Caco-2 (cell line): ENCODE measurements around the gene PADI3. TPM values are rescaled to one million over a fixed set of nuclear protein-coding genes. Genes with fewer than 3 reads are reported as not detected.

ENCODE experiments used
- BruUV-seq: library from RNA; stranded (reverse); fragments of 400-500 nt; replicated peaks from 2 replicates; lab custom pipeline; 2021; lab: Mats Ljungman, UMichigan
- CTCF ChIA-PET: fragments of 300-600 bp; sonication (Branson Sonifier 250); formaldehyde crosslinking; loops from one replicate; lab custom pipeline; 2022; ENCODE audit warnings: antibody characterized with exemption; lab: Charles Lee
- POLR2A ChIA-PET: fragments of 300-600 bp; sonication (Branson Sonifier 250); formaldehyde crosslinking; loops from one replicate; lab custom pipeline; 2022; ENCODE audit warnings: antibody characterized with exemption; lab: Charles Lee
- DNase-seq, 2 experiments: peaks; one replicate each; pipeline versions ENCODE4 v3.0.0 to v3.0.0-alpha.2; 2020 to 2022
- H3K27me3 ChIP-seq: replicated peaks from 2 replicates; pipeline ENCODE4 v1.6.0; 2011; ENCODE audit warnings: low read length; ENCODE audit not compliant: control insufficient read depth, insufficient read depth
- H3K36me3 ChIP-seq: 2 replicates; pipeline ENCODE4 v1.5.1; 2011; ENCODE audit warnings: low read length; ENCODE audit not compliant: control insufficient read depth, insufficient read depth
- H3K4me1 ChIP-seq: fragments of 250-450 bp; sonication (Bioruptor Pico); 2 replicates; pipeline ENCODE4 v1.5.1; 2020; ENCODE audit warnings: mild to moderate bottlenecking
- H3K4me3 ChIP-seq: 2 replicates; pipeline ENCODE4 v1.5.1; 2011; ENCODE audit warnings: low read depth, mild to moderate bottlenecking, control low read depth, low read length
- H3K9me3 ChIP-seq: fragments of 250-450 bp; sonication (Bioruptor Pico); 2 replicates; pipeline ENCODE4 v1.5.1; 2020; ENCODE audit warnings: mild to moderate bottlenecking, moderate library complexity
- H3K27ac Mint-ChIP-seq: one replicate; pipeline ENCODE4 v1.8.0; 2022; ENCODE audit warnings: mixed read lengths; ENCODE audit not compliant: unreplicated experiment
- H3K27me3 Mint-ChIP-seq: one replicate; pipeline ENCODE4 v1.8.0; 2022; ENCODE audit warnings: mixed read lengths; ENCODE audit not compliant: insufficient read depth, unreplicated experiment
- H3K36me3 Mint-ChIP-seq: one replicate; pipeline ENCODE4 v1.8.0; 2022; ENCODE audit warnings: mild to moderate bottlenecking, mixed read lengths; ENCODE audit not compliant: insufficient read depth, unreplicated experiment
- H3K4me1 Mint-ChIP-seq: one replicate; pipeline ENCODE4 v1.8.0; 2022; ENCODE audit warnings: low read depth, mixed read lengths; ENCODE audit not compliant: unreplicated experiment
- H3K4me3 Mint-ChIP-seq: one replicate; pipeline ENCODE4 v1.8.0; 2022; ENCODE audit warnings: mild to moderate bottlenecking, moderate library complexity, mixed read lengths; ENCODE audit not compliant: unreplicated experiment
- H3K9me3 Mint-ChIP-seq: one replicate; pipeline ENCODE4 v1.8.0; 2022; ENCODE audit warnings: mixed read lengths; ENCODE audit not compliant: unreplicated experiment
- CTCF ChIP-seq, 2 experiments: fragments of 200-600 bp in 1 of 2; IDR thresholded peaks; 1 replicate in 1 of 2; 2 replicates in 1 of 2; pipeline versions ENCODE4 v1.5.1 to v1.8.0; 2011 to 2022; ENCODE audit warnings: antibody characterized with exemption in 1 of 2, control low read depth in 1 of 2, inconsistent platforms in 1 of 2, low read depth in 1 of 2, low read length in 1 of 2, mild to moderate bottlenecking in 1 of 2, moderate library complexity in 1 of 2; ENCODE audit not compliant: insufficient read depth in 1 of 2, severe bottlenecking in 1 of 2, unreplicated experiment in 1 of 2
- intact Hi-C: fragments of 100-400 bp; cut with micrococcal nuclease; formaldehyde crosslinking; loops from one replicate; pipeline ENCODE4 v1.10.0; 2022; ENCODE audit not compliant: unreplicated experiment
- total RNA-seq: library from RNA; stranded (reverse); gene quantifications from 2 replicates; pipeline ENCODE4 v1.2.3, GENCODE V29; 2022

The PADI3 gene
- total RNA-seq, 1 experiment from 2014 or later, result not detected

- Mint-ChIP-seq H3K9me3 (no peaks in the 10 kb centered on the region), H3K27ac (no peak overlapping the region), H3K4me3 (no peak overlapping the region), H3K36me3 (no peaks in the 10 kb centered on the region), H3K27me3 (no peaks in the 10 kb centered on the region), H3K4me1 (no peaks in the 10 kb centered on the region)
- H3K4me1 ChIP-seq, result no peaks in the 10 kb centered on the region
- no peaks in the 10 kb centered on the region; the same call in 1 of the 2 replicates for H3K27me3 ChIP-seq
- no peaks in the 10 kb centered on the region for H3K36me3 ChIP-seq
- DNase-seq, result no peak
- H3K4me3 ChIP-seq, result no peak overlapping the region
- H3K9me3 ChIP-seq, result no peaks in the 10 kb centered on the region
- ChIA-PET POLR2A (interaction anchor here (0.6 kb wide), 1 partner anchor 87 kb away, joined by 3 read pairs; no protein-coding TSS in a partner anchor), CTCF (no interaction called here)
- BruUV-seq, result no TSS peak
- intact Hi-C loops, result no loop called here
- TF ChIP-seq CTCF (IDR thresholded peaks at IDR 0.05; ENCODE audit: insufficient read depth in 1 of 2, low read depth in 1 of 2, low read length in 1 of 2, severe bottlenecking in 1 of 2, unreplicated experiment in 1 of 2), result no peak
Observed at GRCh38 chr1:17278996-17279830, 30.3 kb downstream of the PADI3 start.

- ChIA-PET CTCF (no interaction called here), POLR2A (no interaction called here)
- H3K27me3 Mint-ChIP-seq, result no peaks in the 10 kb centered on the region
- no peak for TF ChIP-seq CTCF (IDR thresholded peaks at IDR 0.05; ENCODE audit: insufficient read depth in 1 of 2, low read depth in 1 of 2, low read length in 1 of 2, severe bottlenecking in 1 of 2, unreplicated experiment in 1 of 2)
- H3K4me1 Mint-ChIP-seq, result no peaks in the 10 kb centered on the region
- H3K4me3 Mint-ChIP-seq, result no peak overlapping the region
- intact Hi-C loops, result no loop called here
- no peaks in the 10 kb centered on the region for H3K36me3 Mint-ChIP-seq
- no peaks in the 10 kb centered on the region for H3K9me3 Mint-ChIP-seq
- Histone ChIP-seq H3K36me3 (no peaks in the 10 kb centered on the region), H3K9me3 (no peaks in the 10 kb centered on the region), H3K4me1 (no peaks in the 10 kb centered on the region), H3K27me3 (no peaks in the 10 kb centered on the region; the same call in 1 of the 2 replicates), H3K4me3 (no peak overlapping the region)
- no TSS peak for BruUV-seq
- DNase-seq, result no peak
- no peak overlapping the region for H3K27ac Mint-ChIP-seq
Observed at GRCh38 chr1:17280436-17280835, 31.5 kb downstream of the PADI3 start.

GRCh38 chr1:17280894-17281293, 32.0 kb downstream of the PADI3 start:
- POLR2A ChIA-PET, result no interaction called here

More at GRCh38 chr1:17280894-17281293, 32.0 kb downstream of the PADI3 start:
- CTCF ChIA-PET, result no interaction called here
- no peak for TF ChIP-seq CTCF (IDR thresholded peaks at IDR 0.05; ENCODE audit: insufficient read depth in 1 of 2, low read depth in 1 of 2, low read length in 1 of 2, severe bottlenecking in 1 of 2, unreplicated experiment in 1 of 2)
- no peak overlapping the region for H3K4me3 ChIP-seq
- no peak overlapping the region for H3K27ac Mint-ChIP-seq
- no peaks in the 10 kb centered on the region for H3K36me3 Mint-ChIP-seq
- no peaks in the 10 kb centered on the region for H3K9me3 Mint-ChIP-seq
- no peaks in the 10 kb centered on the region for H3K9me3 ChIP-seq
- no peak for DNase-seq
- H3K27me3 Mint-ChIP-seq, result no peaks in the 10 kb centered on the region
- H3K4me1 ChIP-seq, result no peaks in the 10 kb centered on the region
- no peaks in the 10 kb centered on the region for H3K4me1 Mint-ChIP-seq
- intact Hi-C loops, result no loop called here
- no TSS peak for BruUV-seq
- H3K36me3 ChIP-seq, result no peaks in the 10 kb centered on the region
- H3K4me3 Mint-ChIP-seq, result no peak overlapping the region
- H3K27me3 ChIP-seq, result no peaks in the 10 kb centered on the region; the same call in 1 of the 2 replicates
